GM21576 (cell line): ENCODE data around the gene FBXL14.
A peak's percentile ranks its signal among the peaks of the same experiment; 100 is the strongest.

ENCODE experiments used
- ATAC-seq: cut with Tn5 transposase; IDR thresholded peaks from one replicate; pipeline ENCODE4 v1.9.1; 2021; ENCODE audit warnings: mild to moderate bottlenecking, moderate library complexity; ENCODE audit not compliant: unreplicated experiment

FBXL14 gene

GRCh38 chr12:1539135-1539534 is 55.2 kb downstream of the FBXL14 start:
- ATAC-seq: no peak

DNA sequence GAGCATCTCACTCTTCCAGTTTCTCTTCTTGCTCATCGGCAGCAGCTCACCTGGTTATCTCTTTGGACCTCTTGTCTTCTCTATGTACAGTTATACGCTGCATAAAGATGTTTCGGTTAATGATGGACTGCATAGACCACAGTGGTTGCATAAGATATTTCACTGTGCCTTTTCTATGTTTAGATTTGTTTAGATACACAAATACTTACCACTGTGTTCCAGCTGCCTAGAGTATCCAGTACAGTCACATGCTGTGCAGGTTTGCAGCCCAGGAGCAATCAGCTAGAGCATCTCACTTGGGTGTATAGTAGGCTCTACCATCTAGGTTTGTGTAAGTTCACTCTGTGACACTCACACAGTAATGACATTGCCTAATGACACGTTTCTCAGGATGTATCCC is 57.6 kb downstream of the FBXL14 start:
- no peak for ATAC-seq

GRCh38 chr12:1534748-1535147 is 59.6 kb downstream of the FBXL14 start:
- peak; percentile 23 for ATAC-seq

- peak; percentile 48 for ATAC-seq
Observed at GRCh38 chr12:1533602-1534304, 60.6 kb downstream of the FBXL14 start.

DNA sequence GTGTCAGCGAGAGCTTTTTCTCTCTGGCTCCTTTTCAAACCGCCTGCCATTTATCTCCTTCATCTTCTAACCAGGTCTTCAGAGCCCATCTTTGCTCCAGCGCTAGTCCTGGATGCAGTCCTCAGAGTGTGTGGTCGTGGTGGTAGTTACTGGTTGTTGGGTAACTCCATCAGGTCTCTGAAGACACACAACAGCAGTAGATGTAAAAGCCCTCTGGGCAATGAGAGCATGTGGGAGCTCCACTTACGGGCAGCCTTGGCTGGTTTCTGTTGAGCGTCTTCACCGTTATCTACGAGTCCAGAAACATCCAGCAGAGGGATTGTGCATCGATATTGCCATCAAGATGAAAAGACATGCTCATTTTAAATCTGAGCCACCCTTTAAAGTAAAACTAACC is 61.2 kb downstream of the FBXL14 start:
- peak; percentile 8 for ATAC-seq

DNA sequence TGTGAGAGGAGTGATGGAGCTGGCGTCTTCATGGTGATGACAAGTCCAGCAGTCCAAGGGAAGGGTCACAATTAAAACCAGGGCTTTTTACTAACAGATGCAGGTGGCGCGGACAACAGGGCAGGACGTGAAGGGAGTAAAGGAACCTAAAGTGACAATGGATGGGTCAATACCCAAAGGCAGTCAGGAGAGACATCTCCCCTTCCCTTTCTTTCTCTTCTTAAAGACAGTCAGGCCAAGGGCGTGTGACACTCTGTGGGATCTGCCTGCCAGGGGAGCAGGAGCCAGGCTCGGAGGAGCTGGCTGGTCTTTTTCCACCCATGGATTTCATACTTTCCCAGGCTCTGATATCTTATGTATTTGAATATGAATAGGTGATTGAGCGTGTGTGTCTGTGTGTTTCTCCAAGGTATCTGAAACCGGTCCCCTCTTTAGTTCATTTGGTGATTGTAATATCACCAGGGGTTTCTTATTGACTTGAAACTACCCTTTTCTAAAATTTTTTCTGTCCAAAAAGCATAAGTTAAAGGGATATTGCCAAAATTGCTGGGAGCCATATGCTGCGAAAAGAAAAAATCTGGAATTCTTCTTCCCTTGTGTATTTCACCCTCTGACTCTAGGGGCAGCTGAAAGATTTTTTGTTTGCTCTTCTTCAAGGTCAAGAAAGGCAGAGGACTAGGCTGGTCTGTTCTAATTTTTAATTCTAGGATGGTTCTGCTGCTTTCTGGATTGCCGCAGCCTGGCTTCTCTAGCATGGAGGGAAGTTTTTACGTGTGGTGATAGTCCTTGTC is 61.8 kb downstream of the FBXL14 start:
- ATAC-seq: no peak

GRCh38 chr12:1531654-1532374 is 62.6 kb downstream of the FBXL14 start:
- ATAC-seq: no peak

- no peak for ATAC-seq
Observed at GRCh38 chr12:1531153-1531653, 63.2 kb downstream of the FBXL14 start.

DNA sequence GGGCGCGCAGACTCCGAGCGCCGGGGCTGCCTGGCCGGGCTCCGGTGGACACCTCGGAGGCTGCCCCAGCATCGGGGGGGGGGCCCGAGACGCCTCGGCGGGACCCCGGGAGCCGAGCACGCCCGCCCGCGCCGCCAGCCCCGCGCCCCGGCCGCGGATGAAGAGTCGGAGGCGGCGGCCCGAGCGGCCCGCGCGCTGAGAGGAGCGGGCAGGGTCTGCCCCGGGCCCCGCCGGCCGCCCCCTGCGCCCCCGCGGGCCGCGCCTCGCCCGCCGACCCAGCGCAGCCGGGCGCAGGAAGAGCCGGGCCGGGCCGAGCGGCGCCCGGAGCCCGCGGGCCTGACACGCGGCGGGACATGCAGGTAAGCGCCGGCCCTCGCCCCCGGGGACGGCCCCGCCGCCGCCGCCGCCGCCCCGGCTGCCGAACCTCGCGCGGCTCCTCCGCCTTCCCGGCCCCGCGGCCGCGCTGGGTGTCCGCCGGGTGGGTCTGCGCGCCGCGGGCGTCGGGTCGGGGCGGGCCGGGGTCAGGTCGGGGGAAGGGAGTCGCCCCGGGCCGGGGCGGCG is 63.7 kb downstream of the FBXL14 start:
- ATAC-seq: no peak

DNA sequence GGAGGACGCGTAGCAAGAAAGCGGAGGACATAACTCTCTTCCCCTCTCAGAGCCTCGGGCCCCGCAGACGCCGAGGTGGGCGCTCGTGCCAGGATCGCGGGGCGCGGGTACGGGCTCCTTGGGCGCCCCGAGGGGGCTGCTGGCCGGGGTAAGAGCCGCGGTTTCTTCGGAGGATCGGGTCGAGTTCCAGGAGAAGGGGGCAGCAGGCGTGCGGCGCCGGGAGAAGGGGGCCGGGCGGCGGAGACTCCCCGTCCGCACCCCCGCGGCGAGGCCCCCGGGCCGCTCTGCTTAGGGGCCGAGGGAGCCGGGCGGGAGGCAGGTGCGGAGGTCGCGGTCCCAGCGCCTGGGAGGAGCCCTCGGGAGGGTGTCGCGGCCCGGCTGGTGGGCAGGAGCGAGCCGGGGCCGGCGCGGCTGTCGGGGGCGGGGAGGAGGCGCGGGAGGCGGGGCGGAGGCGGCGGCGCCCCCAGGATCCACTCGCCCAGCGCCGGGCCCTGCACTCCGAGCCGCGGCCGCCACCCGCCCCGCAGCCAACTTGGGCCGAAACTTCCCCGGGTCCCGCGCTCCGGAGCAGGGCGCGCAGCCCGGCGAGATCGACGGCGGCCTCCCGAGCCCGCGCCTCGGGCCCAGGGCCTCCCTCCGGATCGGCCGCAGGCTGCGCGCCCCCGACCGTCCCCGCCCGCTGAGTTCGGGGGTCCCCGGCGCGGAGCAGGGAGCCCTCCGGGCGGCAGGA is 64.4 kb downstream of the FBXL14 start:
- no peak for ATAC-seq

DNA sequence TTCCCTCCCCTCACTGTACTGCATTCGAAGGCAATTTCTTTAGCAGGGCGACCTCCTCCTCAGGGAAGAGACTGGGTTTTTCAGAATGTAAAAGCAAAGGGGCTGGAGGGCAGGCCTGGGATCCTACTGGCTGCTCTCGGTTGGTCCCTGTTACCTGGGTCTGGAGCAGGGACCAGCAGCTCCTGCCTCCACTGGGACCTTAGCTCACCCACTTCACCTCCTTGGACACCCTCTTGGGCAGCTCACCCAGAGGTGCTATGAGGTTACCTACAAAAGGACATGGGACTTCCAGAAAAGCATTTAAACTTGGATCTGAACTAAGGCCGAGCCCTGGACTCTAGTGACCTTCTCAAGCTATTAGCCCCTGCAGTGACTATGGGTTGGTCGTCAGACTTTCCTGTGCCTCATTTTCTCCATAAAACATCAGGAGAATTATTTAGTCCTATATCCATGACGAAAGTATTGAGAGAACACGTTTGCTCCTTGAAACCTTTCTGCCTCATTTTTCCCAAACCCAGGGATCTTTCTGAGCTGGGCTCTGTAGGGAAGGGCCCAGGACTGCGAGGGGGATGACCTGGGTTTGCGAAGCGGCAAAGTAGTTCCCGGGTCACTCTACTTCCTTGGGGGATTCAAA is 65.0 kb downstream of the FBXL14 start:
- no peak for ATAC-seq

DNA sequence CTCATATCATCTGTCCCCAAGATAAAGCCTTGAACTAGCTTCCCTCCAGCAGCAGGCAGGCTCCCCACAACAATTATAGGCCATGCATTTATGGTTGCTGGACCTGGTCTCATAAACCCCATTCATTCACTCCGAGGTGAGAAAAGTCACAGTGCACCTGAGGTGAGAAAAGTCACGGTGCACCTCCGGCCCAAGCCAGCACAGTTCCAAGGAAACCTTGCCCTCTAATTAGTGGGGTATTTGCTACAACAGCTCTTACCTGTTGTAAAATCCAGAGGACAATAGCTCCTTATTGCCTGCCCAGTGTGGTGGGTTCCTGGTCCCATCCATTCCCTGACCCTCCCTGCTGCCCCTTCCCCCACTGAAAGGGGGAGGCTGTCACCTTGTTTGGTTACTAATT is 65.6 kb downstream of the FBXL14 start:
- ATAC-seq: no peak

DNA sequence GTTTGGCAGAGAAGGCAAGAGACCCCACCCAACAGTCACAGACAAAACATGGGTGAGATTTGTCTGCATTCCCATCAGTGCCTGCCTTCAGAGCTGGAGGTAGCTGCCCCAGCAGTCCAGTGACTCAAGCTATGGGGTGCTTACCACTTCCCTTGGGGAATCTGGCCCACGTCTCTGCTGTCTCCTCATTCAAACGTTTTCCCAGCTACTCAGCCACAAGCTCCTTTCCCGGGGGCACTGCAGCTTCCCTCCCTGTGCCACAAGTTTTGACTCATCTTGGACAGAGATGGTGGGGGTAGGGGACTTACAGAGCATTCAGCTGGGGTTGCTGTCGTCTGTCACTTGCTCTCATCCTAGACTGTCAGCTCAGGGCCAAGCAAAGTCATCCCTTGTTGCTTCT is 66.6 kb downstream of the FBXL14 start:
- ATAC-seq: no peak

GRCh38 chr12:1525858-1526257 is 68.5 kb downstream of the FBXL14 start:
- ATAC-seq: no peak

GRCh38 chr12:1523558-1524050 is 70.8 kb downstream of the FBXL14 start:
- no peak for ATAC-seq

GRCh38 chr12:1523046-1523445 is 71.3 kb downstream of the FBXL14 start:
- ATAC-seq: no peak

GRCh38 chr12:1519642-1520041 is 74.7 kb downstream of the FBXL14 start:
- no peak for ATAC-seq

GRCh38 chr12:1518591-1519516 is 75.5 kb downstream of the FBXL14 start:
- ATAC-seq: no peak
